Cardiac fibroblast (primary cell): ENCODE data around the gene CCNYL1.

ENCODE experiments used
- DNase-seq, 2 donors: peaks; one replicate each; pipeline versions ENCODE4 v3.0.0 to v3.0.0-alpha.2; 2010; ENCODE audit warnings: low read depth in 2 of 2
- H3K4me3 ChIP-seq, 2 donors: replicated peaks in 1 of 2; 1 replicate in 1 of 2; 2 replicates in 1 of 2; pipeline ENCODE4 v1.5.1; 2011; ENCODE audit warnings: low read depth in 2 of 2, low read length in 2 of 2, mild to moderate bottlenecking in 2 of 2, moderate library complexity in 1 of 2
- CTCF ChIP-seq: IDR thresholded peaks from one replicate; pipeline ENCODE4 v1.5.1; 2011; ENCODE audit warnings: low read depth, mild to moderate bottlenecking, low read length, inconsistent platforms

CCNYL1 gene

GRCh38 chr2:207770602-207771404 lies 59.4 kb downstream of the CCNYL1 start:
- no peak for DNase-seq
- TF ChIP-seq CTCF: no peak
- peak overlapping the region in 1 of 2 donors; percentile 48 for H3K4me3 ChIP-seq

GRCh38 chr2:207771421-207771820 lies 60.0 kb downstream of the CCNYL1 start:
- H3K4me3 ChIP-seq: no peak overlapping the region
- TF ChIP-seq CTCF: no peak
- no peak for DNase-seq

GRCh38 chr2:207772081-207772843 lies 60.8 kb downstream of the CCNYL1 start:
- no peak overlapping the region for H3K4me3 ChIP-seq
- no peak for TF ChIP-seq CTCF
- peak; percentile 51 to 59 for DNase-seq

GRCh38 chr2:207772844-207773205 lies 61.4 kb downstream of the CCNYL1 start:
- TF ChIP-seq CTCF: no peak
- H3K4me3 ChIP-seq: no peak overlapping the region
- DNase-seq: no peak

GRCh38 chr2:207775473-207775872 lies 64.0 kb downstream of the CCNYL1 start:
- no peak overlapping the region for H3K4me3 ChIP-seq
- TF ChIP-seq CTCF: no peak
- no peak for DNase-seq

GRCh38 chr2:207777124-207777523 lies 65.7 kb downstream of the CCNYL1 start:
- TF ChIP-seq CTCF: no peak
- no peak for DNase-seq
- no peak overlapping the region for H3K4me3 ChIP-seq
